ENCODE measurements around the gene SMAD6.

DNA sequence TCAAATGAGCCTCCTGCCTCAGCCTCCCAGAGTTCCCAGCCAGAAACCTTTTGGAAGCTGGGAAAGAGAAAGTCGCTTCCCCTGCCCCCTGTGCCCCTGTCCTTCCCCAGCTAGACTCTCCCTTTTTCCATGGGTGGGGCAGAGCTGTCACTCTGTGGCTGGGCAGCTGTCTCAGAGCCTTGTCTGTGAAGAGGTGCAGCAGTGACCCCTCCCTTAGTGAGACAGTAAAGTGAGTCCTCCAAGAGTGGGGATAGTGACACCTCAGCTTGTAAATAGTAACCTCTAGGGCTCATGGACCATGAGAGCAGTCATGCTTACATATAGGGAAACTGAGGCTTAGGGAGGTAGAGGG is 76.3 kb downstream of the SMAD6 start:
- TF ChIP-seq, protein P1, sequence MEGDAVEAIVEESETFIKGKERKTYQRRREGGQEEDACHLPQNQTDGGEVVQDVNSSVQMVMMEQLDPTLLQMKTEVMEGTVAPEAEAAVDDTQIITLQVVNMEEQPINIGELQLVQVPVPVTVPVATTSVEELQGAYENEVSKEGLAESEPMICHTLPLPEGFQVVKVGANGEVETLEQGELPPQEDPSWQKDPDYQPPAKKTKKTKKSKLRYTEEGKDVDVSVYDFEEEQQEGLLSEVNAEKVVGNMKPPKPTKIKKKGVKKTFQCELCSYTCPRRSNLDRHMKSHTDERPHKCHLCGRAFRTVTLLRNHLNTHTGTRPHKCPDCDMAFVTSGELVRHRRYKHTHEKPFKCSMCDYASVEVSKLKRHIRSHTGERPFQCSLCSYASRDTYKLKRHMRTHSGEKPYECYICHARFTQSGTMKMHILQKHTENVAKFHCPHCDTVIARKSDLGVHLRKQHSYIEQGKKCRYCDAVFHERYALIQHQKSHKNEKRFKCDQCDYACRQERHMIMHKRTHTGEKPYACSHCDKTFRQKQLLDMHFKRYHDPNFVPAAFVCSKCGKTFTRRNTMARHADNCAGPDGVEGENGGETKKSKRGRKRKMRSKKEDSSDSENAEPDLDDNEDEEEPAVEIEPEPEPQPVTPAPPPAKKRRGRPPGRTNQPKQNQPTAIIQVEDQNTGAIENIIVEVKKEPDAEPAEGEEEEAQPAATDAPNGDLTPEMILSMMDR (conservative IDR thresholded peaks at IDR 0.05): no peak
- no peak for TF ChIP-seq ZFX (IDR thresholded peaks at IDR 0.05)
